Stimulated activated CD4-positive, alpha-beta T cell treated with anti-CD3 and anti-CD28 coated beads, Interleukin-15, amount 100 ng/mL, for 1 hour (primary cell): ENCODE data around the gene WDR7.
"Not testable (repeated sequence)": the region's sequence is repeated elsewhere in the genome, so short reads cannot be mapped to it uniquely, and the experiment has no call there.

Source experiments
- DNase-seq, 2 donors: peaks; one replicate each; pipeline ENCODE4 v3.0.0-alpha.2; 2020; ENCODE audit warnings: low read depth in 1 of 2, low spot score in 1 of 2

The WDR7 gene

DNA sequence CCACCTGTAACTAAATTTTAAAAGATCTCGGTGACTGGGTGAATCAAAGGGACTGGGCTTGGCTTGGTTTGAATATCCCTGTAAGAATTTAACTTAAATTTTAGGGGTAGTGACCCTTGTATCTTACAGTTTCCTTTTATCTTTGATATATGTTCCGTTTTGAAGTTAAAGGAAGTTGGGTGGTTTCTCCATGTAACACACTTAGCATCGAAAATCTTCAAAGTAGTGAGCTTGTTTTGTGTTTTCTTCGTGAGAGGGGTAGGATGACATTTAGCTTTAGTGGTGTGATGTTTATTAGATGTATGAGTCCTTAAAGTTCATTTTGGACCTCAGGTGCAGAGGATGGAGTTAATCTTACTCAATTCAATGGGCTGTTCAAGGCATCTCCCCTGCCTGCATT is 1.6 kb downstream of the WDR7 start:
- no peak for DNase-seq

GRCh38 chr18:56654280-56654679 is 3.1 kb downstream of the WDR7 start:
- DNase-seq = not testable (repeated sequence)

- DNase-seq = no peak
These were observed 7.1 kb downstream of the WDR7 start for GRCh38 chr18:56658261-56658660.

GRCh38 chr18:56659111-56659510 is 8.0 kb downstream of the WDR7 start:
- DNase-seq = no peak

DNA sequence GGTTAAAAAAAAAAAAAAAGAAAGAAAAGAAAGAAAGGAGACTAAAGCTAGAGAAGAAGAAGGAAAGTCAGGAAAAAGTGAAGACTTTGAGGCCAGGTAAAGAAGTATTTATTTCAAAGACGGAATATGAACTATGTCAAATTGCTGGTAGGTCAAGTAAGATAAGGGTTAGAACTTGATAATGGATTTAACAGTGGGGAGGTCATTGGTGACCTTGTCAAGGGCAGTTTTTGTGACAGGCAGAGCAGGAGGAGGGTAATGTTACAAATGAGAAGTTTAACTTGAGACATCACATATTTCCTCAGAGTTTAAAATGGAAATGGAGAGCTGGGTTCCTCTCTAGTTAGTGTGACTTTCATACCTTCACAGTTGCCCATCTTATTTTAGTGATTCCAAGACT is 9.5 kb downstream of the WDR7 start:
- no peak for DNase-seq

DNA sequence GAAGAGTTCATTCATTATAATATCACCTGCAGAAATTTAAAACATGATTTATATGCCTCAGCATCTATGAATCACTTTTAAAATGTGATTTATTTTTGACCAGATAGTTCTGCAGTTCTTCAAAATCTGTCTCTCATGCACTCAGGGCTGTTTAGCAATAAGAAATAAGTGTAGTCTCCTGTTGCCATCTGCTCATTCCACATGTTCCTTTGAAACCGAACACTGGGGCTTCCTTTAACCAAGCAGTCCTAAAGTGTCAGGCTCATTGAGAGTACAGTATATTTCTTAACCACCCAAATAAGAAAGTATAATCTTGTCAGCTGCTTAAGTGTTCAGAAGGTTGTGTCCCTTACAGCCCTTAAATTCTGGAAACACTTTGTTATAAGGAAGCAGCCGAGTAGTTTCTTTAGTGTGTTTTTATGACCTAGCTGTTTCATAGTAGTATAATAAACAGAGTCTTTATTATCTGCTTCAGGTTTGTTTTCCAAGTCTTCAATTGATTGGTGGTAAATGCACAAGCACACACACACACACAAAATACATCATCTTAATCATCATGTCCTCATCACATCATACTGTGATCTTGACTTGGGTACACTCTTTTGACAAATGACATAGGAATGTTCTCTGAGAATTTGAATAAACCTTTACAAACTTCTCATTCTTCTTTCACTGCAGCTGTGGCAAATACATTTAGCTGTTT is 10.4 kb downstream of the WDR7 start:
- no peak for DNase-seq

DNA sequence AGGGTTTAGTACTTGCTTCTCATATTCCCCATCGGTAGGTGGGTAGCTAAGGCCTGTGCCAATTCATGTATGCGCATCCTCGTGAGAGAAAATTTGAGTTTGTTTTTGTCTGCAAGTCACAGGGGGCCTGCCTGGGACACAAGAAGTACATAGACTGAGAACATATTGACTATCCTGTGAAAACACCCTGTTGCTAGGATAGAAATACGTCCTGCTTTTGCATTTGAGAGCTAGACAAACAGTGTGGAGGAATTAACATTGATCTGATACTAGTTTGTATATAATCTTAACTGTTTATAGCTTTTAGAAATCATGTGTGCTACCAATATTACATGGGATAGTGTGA is 10.9 kb downstream of the WDR7 start:
- no peak for DNase-seq

GRCh38 chr18:56662502-56662901 is 11.3 kb downstream of the WDR7 start:
- no peak for DNase-seq

GRCh38 chr18:56662902-56663301 is 11.7 kb downstream of the WDR7 start:
- DNase-seq = no peak

DNA sequence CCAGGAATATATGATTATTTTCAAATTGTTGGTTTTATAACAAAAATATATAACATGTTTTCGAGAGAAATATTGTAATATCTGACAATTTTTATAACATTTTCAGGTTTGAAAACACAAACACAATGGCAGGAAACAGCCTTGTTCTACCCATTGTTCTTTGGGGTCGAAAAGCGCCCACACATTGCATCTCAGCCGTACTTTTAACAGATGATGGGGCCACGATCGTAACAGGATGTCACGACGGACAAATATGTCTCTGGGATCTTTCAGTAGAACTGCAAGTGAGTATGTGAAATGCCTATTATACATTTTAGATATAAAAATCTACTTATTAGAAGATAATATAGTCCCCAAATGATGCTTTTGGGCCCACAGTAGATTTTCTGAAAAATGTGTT is 21.2 kb downstream of the WDR7 start:
- no peak for DNase-seq

DNA sequence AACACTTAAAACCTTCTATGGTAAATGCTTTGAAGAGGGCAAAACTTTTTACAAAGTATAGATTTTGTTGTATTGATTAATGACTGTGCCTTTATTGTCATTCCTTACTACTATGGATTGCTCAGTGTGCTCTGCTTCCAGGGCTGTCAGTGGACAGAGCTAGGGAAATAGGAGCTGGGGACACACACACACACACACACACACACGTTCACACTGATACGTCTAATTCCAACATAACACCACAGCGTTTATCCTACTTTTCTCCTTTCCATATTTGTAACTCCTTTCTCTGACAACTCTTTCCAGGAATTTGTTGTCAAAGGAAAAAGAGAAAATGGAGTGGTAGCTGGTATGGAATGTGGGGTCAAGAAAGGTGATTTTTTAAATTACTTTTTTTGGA is 21.8 kb downstream of the WDR7 start:
- no peak for DNase-seq

GRCh38 chr18:56676639-56677038 is 25.5 kb downstream of the WDR7 start:
- DNase-seq = no peak

DNA sequence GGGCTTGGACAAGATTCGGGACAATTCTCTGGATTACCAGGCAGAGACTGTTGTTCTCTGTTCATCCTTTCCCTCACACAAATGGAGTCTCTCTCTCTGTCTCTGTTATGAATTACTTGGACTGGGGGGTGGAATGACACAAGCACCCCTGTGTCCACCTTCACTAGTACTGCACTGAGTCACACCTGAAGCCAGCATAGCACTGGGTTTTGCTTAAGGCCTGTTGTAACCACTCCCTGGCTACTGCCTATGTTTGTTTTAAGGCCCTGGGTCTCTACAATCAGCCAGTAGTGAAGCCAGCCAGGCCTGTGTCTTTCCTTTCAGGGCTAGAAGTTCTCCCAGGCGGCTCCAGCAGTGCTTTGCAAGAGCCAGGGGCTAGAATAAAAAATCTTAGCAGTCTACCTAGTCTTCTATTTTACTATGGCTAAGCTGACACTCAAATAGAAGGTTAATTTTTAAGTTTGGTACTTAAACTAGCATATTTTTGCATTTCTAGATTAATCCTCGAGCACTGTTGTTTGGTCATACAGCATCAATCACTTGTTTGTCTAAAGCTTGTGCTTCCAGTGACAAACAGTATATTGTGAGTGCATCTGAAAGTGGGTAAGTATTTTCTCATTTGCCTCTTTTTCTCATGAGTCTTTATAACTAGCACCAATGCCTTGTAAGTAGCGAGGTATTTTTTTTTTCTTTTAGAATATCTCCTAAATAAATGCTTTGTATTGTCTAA is 27.8 kb downstream of the WDR7 start:
- DNase-seq = no peak

GRCh38 chr18:56684277-56684676 is 33.1 kb downstream of the WDR7 start:
- DNase-seq = no peak

- no peak for DNase-seq
These were observed 40.4 kb downstream of the WDR7 start for GRCh38 chr18:56691530-56691929.

GRCh38 chr18:56696966-56697365 is 45.8 kb downstream of the WDR7 start:
- no peak for DNase-seq

DNA sequence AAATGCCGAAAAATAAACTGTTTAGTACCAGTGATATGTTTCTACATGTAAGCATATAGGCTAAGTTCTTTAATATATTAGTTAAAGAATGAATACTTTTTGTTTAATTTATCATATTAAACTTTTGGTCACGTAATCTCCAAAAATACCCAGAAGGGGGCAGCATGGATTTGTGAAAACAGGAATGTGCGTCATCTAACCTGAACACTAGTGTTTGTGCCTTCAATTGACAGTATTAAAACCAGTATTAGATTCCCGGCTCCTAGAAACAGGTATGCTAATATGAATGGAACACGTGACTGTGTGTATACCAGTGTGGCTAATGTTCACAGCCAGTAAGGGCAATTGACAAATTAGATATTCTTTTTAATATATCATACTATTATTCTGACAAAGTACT is 51.8 kb downstream of the WDR7 start:
- no peak for DNase-seq

DNA sequence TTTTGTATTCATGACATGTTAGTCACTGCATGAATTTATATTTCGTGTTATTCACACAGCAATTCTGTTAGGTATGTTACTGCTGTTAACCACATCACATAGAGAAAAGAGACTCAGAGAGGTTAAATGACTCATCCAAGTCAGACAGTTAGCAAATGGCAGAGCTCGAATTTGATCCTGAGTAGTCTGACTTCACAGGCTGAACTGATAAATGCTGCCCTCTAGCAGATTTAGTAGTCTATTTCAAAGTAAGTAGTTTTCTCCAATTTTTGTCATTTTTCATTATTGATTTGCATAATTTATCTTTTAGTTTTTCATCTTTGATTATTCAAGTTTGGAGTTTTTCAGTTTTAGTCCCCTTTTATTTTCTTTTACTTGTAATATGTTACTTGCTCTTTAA is 58.3 kb downstream of the WDR7 start:
- no peak for DNase-seq

DNA sequence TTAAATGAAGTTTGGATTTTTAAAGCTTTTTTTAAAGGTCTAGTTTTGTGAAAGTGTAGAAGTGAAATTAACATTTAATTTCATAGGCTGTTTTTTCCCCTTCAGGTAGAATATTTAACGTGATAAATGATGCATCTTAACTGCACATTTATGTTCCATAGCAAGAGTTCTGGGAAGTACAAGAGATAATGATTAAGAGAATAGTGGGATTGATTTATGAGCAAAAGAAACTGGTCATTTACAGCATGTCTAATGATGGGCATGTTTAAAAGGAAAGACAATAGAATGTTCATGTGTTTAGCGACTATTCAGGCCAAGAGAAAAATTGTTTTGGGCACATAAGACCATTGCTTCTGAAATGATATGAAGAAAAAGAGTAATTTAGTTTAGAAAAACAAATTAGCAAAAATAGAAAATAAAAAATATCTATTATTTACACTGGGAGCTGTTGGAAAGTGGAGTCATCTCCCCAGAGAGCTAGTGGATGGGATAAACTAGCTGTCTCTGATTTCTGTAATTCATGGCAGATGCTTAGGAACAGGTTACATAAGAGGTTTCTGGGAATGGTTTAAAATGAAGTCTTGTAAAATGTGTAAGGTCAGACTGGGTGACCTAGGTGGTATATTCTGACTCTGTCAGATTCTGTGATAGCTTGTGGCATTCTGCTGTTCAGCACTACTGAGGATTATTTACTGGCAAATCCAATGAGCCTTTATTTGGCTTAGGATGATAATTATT is 60.7 kb downstream of the WDR7 start:
- DNase-seq = no peak

- DNase-seq = no peak
These were observed 61.6 kb downstream of the WDR7 start for GRCh38 chr18:56712761-56713160.

DNA sequence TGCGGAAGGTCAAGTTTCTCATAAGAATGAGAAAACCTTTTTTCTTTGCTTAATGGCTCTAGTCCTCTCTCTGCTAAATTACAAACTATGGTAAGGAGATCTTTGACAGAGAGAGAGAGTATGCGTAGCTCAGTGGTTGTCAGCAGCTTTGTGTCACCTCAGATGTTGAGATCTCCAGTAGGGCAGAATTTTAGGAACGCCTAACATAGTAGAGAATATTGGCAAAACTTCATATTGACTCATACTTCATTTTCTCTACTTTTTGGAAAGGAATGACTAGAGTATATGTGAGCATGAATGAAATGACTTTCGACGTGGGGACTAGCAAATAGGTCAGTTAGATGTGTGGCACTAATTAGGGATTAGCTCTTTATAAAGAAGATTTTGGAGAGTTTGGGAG is 64.0 kb downstream of the WDR7 start:
- DNase-seq = no peak

GRCh38 chr18:56716692-56717146 is 65.6 kb downstream of the WDR7 start:
- DNase-seq = no peak
